Choroid plexus epithelial cell (primary cell): ENCODE data around the gene MAN2B2.

Experiments
- DNase-seq: peaks from one replicate; pipeline ENCODE4 v3.0.0-alpha.2; 2010; ENCODE audit warnings: low read depth
- H3K4me3 ChIP-seq: 2 replicates; pipeline ENCODE4 v1.5.1; 2011; ENCODE audit warnings: low read depth, mild to moderate bottlenecking, control low read depth, low read length, moderate library complexity
- CTCF ChIP-seq: conservative IDR thresholded peaks from 2 replicates; pipeline ENCODE4 v1.5.1; 2011; ENCODE audit warnings: low read depth, mild to moderate bottlenecking, control low read depth, inconsistent platforms, low read length, moderate library complexity

MAN2B2 gene

GRCh38 chr4:6566391-6567190 is 8.4 kb upstream of the MAN2B2 start:
- TF ChIP-seq CTCF = no peak
- no peak overlapping the region for H3K4me3 ChIP-seq
- no peak for DNase-seq

- no peak for TF ChIP-seq CTCF
- no peak for DNase-seq
- H3K4me3 ChIP-seq = no peak overlapping the region
These were observed 7.8 kb upstream of the MAN2B2 start for GRCh38 chr4:6567218-6567617.

GRCh38 chr4:6568148-6568547 is 6.8 kb upstream of the MAN2B2 start:
- no peak for DNase-seq
- TF ChIP-seq CTCF = no peak
- H3K4me3 ChIP-seq = no peak overlapping the region

- H3K4me3 ChIP-seq = no peak overlapping the region
- DNase-seq = peak; percentile 88
- no peak for TF ChIP-seq CTCF
These were observed 6.2 kb upstream of the MAN2B2 start for GRCh38 chr4:6568689-6569332.

GRCh38 chr4:6571608-6572007 is 3.4 kb upstream of the MAN2B2 start:
- no peak overlapping the region for H3K4me3 ChIP-seq
- DNase-seq = no peak
- no peak for TF ChIP-seq CTCF

GRCh38 chr4:6573551-6573950 is 1.4 kb upstream of the MAN2B2 start:
- no peak for DNase-seq
- no peak for TF ChIP-seq CTCF
- H3K4me3 ChIP-seq = no peak overlapping the region
